HEK293T (cell line): ENCODE measurements around the gene ACTN2.

Experiments used
- CTCF ChIA-PET: fragments of 350-600 bp; formaldehyde crosslinking; extraction: SDS; loops from one replicate; lab custom pipeline; 2021; ENCODE audit warnings: antibody characterized with exemption, inconsistent platforms; lab: Yijun Ruan, JAX
- POLR2A ChIA-PET: fragments of 350-600 bp; formaldehyde crosslinking; extraction: SDS; loops from one replicate; lab custom pipeline; 2020; ENCODE audit warnings: antibody characterized with exemption, inconsistent platforms; lab: Yijun Ruan, JAX
- DNase-seq: peaks from one replicate; pipeline ENCODE4 v3.0.0; 2012; ENCODE audit warnings: mixed read lengths; ENCODE audit errors: extremely low spot score
- ARNT ChIP-seq: fragments of 450-650 bp; IDR thresholded peaks from 2 replicates; pipeline ENCODE4 v1.6.1; 2017; ENCODE audit warnings: mild to moderate bottlenecking
- BHLHE40 ChIP-seq: fragments of 450-650 bp; IDR thresholded peaks from 2 replicates; pipeline ENCODE4 v1.6.1; 2016; ENCODE audit warnings: mild to moderate bottlenecking, moderate library complexity, borderline replicate concordance
- CTBP1 ChIP-seq: fragments of 450-650 bp; IDR thresholded peaks from 2 replicates; pipeline ENCODE4 v1.6.1; 2016; ENCODE audit warnings: borderline replicate concordance
- ELF4 ChIP-seq: fragments of 450-650 bp; IDR thresholded peaks from 2 replicates; pipeline ENCODE4 v1.6.1; 2017; ENCODE audit warnings: antibody characterized with exemption
- FOXA1 ChIP-seq: fragments of 450-650 bp; IDR thresholded peaks from 2 replicates; pipeline ENCODE4 v1.6.1; 2016; ENCODE audit warnings: mild to moderate bottlenecking
- FOXK2 ChIP-seq: fragments of 450-650 bp; IDR thresholded peaks from 2 replicates; pipeline ENCODE4 v1.6.1; 2016; ENCODE audit warnings: mild to moderate bottlenecking
- FOXM1 ChIP-seq: fragments of 450-650 bp; IDR thresholded peaks from 2 replicates; pipeline ENCODE4 v1.6.1; 2017; ENCODE audit warnings: mild to moderate bottlenecking, borderline replicate concordance
- HDGF ChIP-seq: fragments of 450-650 bp; IDR thresholded peaks from 2 replicates; pipeline ENCODE4 v1.6.1; 2017; ENCODE audit warnings: antibody characterized with exemption, borderline replicate concordance
- L3MBTL2 ChIP-seq: fragments of 450-650 bp; conservative IDR thresholded peaks from 2 replicates; pipeline ENCODE4 v1.6.1; 2016; ENCODE audit warnings: mild to moderate bottlenecking
- LEF1 ChIP-seq: fragments of 450-650 bp; IDR thresholded peaks from 2 replicates; pipeline ENCODE4 v1.6.1; 2017; ENCODE audit warnings: mild to moderate bottlenecking, borderline replicate concordance
- NFRKB ChIP-seq: fragments of 450-650 bp; IDR thresholded peaks from 2 replicates; pipeline ENCODE4 v1.6.1; 2016; ENCODE audit warnings: mild to moderate bottlenecking, moderate library complexity
- SP1 ChIP-seq: fragments of 450-650 bp; IDR thresholded peaks from 2 replicates; pipeline ENCODE4 v1.6.1; 2017
- SUZ12 ChIP-seq: fragments of 450-650 bp; IDR thresholded peaks from 2 replicates; pipeline ENCODE4 v1.6.1; 2016; ENCODE audit warnings: mild to moderate bottlenecking
- TARDBP ChIP-seq: fragments of 450-650 bp; IDR thresholded peaks from 2 replicates; pipeline ENCODE4 v1.6.1; 2016
- ZNF384 ChIP-seq: fragments of 450-650 bp; IDR thresholded peaks from 2 replicates; pipeline ENCODE4 v1.6.1; 2016
- TF ChIP-seq, protein P1 (sequence below): fragments of 450-650 bp; IDR thresholded peaks from 2 replicates; pipeline ENCODE4 v1.6.1; 2016

ACTN2 gene

DNA sequence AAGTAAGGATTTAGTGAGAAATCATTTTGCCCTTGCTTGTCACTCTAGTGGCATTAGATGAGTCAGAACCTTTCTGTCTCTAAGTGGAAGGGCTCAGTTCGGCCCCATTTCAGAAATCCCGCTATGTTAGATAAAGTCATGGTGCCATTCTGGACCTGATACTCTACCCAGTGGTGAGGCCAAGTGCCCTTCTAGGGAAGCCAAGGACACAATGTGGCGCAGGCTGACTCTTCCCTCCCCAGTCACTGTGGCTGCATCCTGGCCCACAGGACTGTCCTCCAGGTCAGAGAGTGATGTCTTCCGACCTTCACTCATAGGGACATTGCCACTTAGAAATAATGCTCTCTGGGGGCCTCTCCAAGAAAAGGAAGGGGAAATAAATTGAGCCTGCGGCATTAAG lies 60.5 kb downstream of the ACTN2 start:
- CTCF ChIA-PET, result interaction anchor here (1.0 kb wide), 1 partner anchor 12 kb away, joined by 3 read pairs; no protein-coding TSS in a partner anchor
- no peak for TF ChIP-seq L3MBTL2
- TF ChIP-seq SP1, result no peak
- no peak for TF ChIP-seq FOXM1
- TF ChIP-seq ARNT, result no peak
- no peak for TF ChIP-seq NFRKB
- TF ChIP-seq, protein P1, sequence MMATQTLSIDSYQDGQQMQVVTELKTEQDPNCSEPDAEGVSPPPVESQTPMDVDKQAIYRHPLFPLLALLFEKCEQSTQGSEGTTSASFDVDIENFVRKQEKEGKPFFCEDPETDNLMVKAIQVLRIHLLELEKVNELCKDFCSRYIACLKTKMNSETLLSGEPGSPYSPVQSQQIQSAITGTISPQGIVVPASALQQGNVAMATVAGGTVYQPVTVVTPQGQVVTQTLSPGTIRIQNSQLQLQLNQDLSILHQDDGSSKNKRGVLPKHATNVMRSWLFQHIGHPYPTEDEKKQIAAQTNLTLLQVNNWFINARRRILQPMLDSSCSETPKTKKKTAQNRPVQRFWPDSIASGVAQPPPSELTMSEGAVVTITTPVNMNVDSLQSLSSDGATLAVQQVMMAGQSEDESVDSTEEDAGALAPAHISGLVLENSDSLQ, result no peak
- no peak for TF ChIP-seq BHLHE40
- TF ChIP-seq HDGF, result no peak
- TF ChIP-seq CTBP1, result no peak
- no peak for TF ChIP-seq ZNF384
- no peak for TF ChIP-seq SUZ12
- TF ChIP-seq LEF1, result no peak
- no peak for TF ChIP-seq FOXK2
- TF ChIP-seq FOXA1, result no peak
- no peak for TF ChIP-seq TARDBP
- no peak for TF ChIP-seq ELF4
- no peak for DNase-seq
- POLR2A ChIA-PET, result no interaction called here

DNA sequence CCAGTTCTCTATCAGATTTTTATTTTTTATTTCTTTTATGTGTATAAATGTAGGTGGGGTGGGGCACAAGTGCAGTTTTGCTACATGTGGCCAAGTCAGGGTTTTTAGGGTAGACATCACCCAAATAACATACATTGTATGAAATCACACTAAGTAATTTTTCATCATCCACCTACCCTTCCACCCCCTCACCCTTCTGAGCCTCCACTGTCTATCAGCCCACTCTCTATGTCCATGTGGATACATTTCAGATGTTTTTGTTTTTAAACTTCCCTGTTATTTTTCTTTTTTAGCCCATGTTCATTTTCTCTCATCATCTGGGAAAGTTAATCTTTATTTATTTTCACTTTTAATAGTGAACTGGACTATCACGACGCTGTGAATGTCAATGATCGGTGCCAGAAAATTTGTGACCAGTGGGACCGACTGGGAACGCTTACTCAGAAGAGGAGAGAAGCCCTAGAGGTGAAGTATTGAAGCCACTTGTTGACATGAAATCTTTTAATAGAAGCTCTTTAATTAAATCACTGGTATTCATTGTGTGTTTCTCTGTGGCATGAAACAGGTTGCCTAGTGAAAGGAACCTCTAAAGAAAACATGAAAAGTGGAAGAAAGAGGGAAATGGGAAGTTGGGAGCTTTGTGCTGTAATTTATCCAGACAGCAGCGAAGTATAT lies 61.1 kb downstream of the ACTN2 start:
- no peak for TF ChIP-seq FOXK2
- no peak for TF ChIP-seq ARNT
- TF ChIP-seq SUZ12, result no peak
- ChIA-PET CTCF (no interaction called here), POLR2A (no interaction called here)
- DNase-seq, result no peak

DNA sequence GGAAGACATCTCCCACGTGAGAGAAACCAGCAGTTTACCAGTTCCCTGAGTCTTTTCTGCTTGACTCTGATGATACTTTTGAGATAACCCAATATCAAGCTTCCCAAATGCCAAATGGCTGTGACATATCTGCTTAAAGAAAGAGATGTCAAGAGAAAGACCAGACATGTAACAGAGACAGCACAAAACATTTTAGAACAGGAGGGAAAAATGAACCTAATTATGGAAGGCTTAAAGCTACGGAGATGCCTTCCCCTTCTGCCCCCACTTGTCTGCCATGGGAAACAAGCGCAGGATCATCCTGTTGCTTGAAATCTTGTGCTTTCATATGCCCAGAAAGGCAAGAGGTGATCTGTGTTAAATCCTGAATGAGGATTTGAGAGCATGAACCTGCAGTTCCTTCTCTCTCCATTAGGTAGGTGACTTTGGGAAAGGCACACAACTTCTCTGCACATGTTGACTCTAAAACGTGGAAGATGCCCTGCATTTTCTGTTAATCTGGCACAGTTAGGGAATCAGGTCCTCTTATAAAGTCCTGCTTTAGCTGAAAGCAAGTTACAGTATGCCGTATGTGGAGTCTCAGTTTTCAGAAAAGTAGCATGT lies 62.1 kb downstream of the ACTN2 start:
- no peak for DNase-seq
- TF ChIP-seq ARNT, result no peak
- no peak for TF ChIP-seq BHLHE40
- 0 out of 2 replicates have a peak, but pooled peaks have one; percentile 18 for TF ChIP-seq TARDBP
- no peak for TF ChIP-seq NFRKB
- no peak for TF ChIP-seq ZNF384
- TF ChIP-seq FOXK2, result no peak
- TF ChIP-seq HDGF, result no peak
- CTCF ChIA-PET, result interaction anchor here (3.5 kb wide), 1 partner anchor 11 kb away, joined by 13 read pairs; no protein-coding TSS in a partner anchor
- POLR2A ChIA-PET, result no interaction called here

DNA sequence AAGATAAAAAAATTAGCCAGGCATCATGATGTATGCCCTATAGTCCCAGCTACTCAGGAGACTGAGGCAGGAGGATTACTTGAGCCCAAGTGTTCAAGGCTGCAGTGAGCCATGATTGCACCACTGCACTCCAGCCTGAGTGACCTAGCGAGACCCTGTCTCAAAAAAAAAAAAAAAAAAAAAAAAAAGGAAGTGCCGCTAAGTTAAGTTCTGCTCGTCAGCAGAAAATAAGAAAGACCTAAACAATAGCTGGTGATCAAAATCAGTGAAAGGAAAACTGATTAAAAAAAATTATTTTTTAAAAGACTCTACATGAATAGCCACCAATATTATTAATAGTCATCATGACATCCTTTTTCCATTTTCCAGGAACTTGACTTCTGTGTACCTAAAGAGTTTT lies 64.6 kb downstream of the ACTN2 start:
- CTCF ChIA-PET, result interaction anchor here (3.5 kb wide), 1 partner anchor 8 kb away, joined by 13 read pairs; no protein-coding TSS in a partner anchor
- no peak for TF ChIP-seq FOXM1
- no peak for TF ChIP-seq TARDBP
- no peak for TF ChIP-seq FOXK2
- TF ChIP-seq, protein P1, result no peak
- no peak for TF ChIP-seq CTBP1
- TF ChIP-seq SUZ12, result no peak
- TF ChIP-seq ELF4, result no peak
- TF ChIP-seq FOXA1, result no peak
- TF ChIP-seq NFRKB, result no peak
- no peak for TF ChIP-seq HDGF
- TF ChIP-seq LEF1, result no peak
- TF ChIP-seq SP1, result no peak
- TF ChIP-seq BHLHE40, result no peak
- TF ChIP-seq ARNT, result no peak
- no peak for TF ChIP-seq ZNF384
- DNase-seq, result no peak
- POLR2A ChIA-PET, result interaction anchor here (0.7 kb wide), 1 partner anchor 19 kb away, joined by 3 read pairs; no protein-coding TSS in a partner anchor

DNA sequence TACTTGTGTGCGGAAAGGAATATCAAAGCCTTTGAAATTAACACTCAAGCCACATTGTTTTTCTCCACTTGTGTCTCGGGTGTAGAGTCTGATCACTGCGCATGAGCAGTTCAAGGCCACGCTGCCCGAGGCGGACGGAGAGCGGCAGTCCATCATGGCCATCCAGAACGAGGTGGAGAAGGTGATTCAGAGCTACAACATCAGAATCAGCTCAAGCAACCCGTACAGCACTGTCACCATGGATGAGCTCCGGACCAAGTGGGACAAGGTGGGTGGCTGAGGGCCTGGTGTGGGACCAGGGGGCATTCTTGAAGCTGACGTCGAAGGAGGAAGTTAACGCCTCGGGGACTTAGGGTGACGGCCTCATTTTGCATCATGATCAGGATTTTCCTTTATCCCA lies 65.1 kb downstream of the ACTN2 start:
- ChIA-PET CTCF (interaction anchor here (3.5 kb wide), 1 partner anchor 8 kb away, joined by 13 read pairs; no protein-coding TSS in a partner anchor), POLR2A (no interaction called here)
- TF ChIP-seq BHLHE40, result no peak
- TF ChIP-seq CTBP1, result no peak
- TF ChIP-seq L3MBTL2, result no peak
- no peak for TF ChIP-seq ELF4
- TF ChIP-seq ZNF384, result no peak
- TF ChIP-seq FOXA1, result no peak
- TF ChIP-seq NFRKB, result no peak
- no peak for TF ChIP-seq HDGF
- no peak for TF ChIP-seq SP1
- TF ChIP-seq FOXM1, result no peak
- no peak for TF ChIP-seq LEF1
- TF ChIP-seq, protein P1, result no peak
- no peak for TF ChIP-seq FOXK2
- no peak for TF ChIP-seq TARDBP
- TF ChIP-seq ARNT, result no peak
- TF ChIP-seq SUZ12, result no peak
- DNase-seq, result no peak

DNA sequence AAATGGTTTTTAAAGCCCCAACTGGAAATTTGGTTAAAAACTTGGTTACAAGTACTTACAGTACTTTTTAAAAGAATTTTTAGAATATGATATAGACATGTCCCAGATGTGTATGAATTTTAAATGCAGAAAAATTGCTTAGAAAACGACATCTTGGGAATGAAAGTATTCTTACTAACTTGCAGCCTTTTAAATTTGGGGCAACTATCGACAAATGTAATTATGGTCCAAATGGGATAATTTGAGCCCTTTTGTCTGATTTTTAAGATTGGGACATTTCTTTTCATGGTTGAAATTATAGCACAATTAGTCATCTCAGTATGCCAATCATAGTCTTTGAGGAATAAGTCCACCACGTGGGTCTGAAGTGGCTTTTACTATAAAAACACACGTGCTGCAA lies 65.6 kb downstream of the ACTN2 start:
- ChIA-PET CTCF (no interaction called here), POLR2A (no interaction called here)
- DNase-seq, result no peak
- TF ChIP-seq, protein P1, result no peak
- TF ChIP-seq BHLHE40, result no peak
- TF ChIP-seq FOXA1, result no peak
- TF ChIP-seq SP1, result no peak
- no peak for TF ChIP-seq FOXM1
- TF ChIP-seq FOXK2, result no peak
- no peak for TF ChIP-seq SUZ12
